HEK293 (cell line): Measurements from ENCODE around the gene ADGRB3.

Source experiments
- CTCF ChIA-PET: fragments of 350-600 bp; formaldehyde crosslinking; extraction: SDS; loops from one replicate; lab custom pipeline; 2021; ENCODE audit warnings: antibody characterized with exemption; lab: Yijun Ruan, JAX
- POLR2A ChIA-PET: fragments of 300-600 bp; formaldehyde crosslinking; extraction: SDS; loops from one replicate; lab custom pipeline; 2020; ENCODE audit warnings: antibody characterized with exemption, inconsistent platforms; lab: Yijun Ruan, JAX
- H3K27ac ChIP-seq: fragments of 200-500 bp; sonication (Bioruptor generic); 2 replicates; pipeline ENCODE4 v1.5.1; 2014; ENCODE audit warnings: low read depth, low read length, control low read depth, inconsistent platforms; ENCODE audit errors: extremely low read depth
- H3K36me3 ChIP-seq, 2 experiments: fragments of 200-500 bp in 1 of 2; sonication (Bioruptor generic) in 1 of 2; 1 replicate in 1 of 2; 2 replicates in 1 of 2; pipeline ENCODE4 v1.5.1; 2014 to 2017; ENCODE audit warnings: inconsistent platforms in 2 of 2, low read length in 2 of 2; ENCODE audit not compliant: control insufficient read depth in 2 of 2, insufficient read depth in 1 of 2
- H3K4me1 ChIP-seq: fragments of 200-500 bp; sonication (Bioruptor generic); 2 replicates; pipeline ENCODE4 v1.5.1; 2014; ENCODE audit warnings: mild to moderate bottlenecking, low read length, inconsistent platforms; ENCODE audit not compliant: control insufficient read depth, insufficient read depth
- H3K4me3 ChIP-seq: 2 replicates; pipeline ENCODE4 v1.5.1; 2011; ENCODE audit warnings: low read depth, mild to moderate bottlenecking, control low read depth, low read length, moderate library complexity
- H3K9me3 ChIP-seq: fragments of 200-500 bp; sonication (Bioruptor generic); 2 replicates; pipeline ENCODE4 v1.5.1; 2014; ENCODE audit warnings: low read depth, low read length, inconsistent platforms; ENCODE audit not compliant: control insufficient read depth, insufficient read depth
- HOXC10 ChIP-seq: sonication (generic); formaldehyde crosslinking; IDR thresholded peaks from 2 replicates; pipeline ENCODE4 v1.8.1; 2023; ENCODE audit warnings: mild to moderate bottlenecking, missing genetic modification reagents
- MEIS1 ChIP-seq: sonication (generic); formaldehyde crosslinking; IDR thresholded peaks from 2 replicates; pipeline ENCODE4 v1.8.1; 2022; ENCODE audit warnings: missing genetic modification reagents, mild to moderate bottlenecking, borderline replicate concordance
- RBAK ChIP-seq: fragments of 450-650 bp; formaldehyde crosslinking; IDR thresholded peaks from 2 replicates; pipeline ENCODE4 v1.5.1; 2016; ENCODE audit warnings: missing biosample characterization, missing genetic modification characterization
- YY1 ChIP-seq: fragments of 450-650 bp; formaldehyde crosslinking; IDR thresholded peaks from 2 replicates; pipeline ENCODE4 v1.5.1; 2018; ENCODE audit warnings: missing biosample characterization, missing genetic modification characterization
- ZBTB48 ChIP-seq: fragments of 450-650 bp; formaldehyde crosslinking; IDR thresholded peaks from 2 replicates; pipeline ENCODE4 v1.5.1; 2016; ENCODE audit warnings: missing biosample characterization, missing genetic modification characterization
- ZFP69B ChIP-seq: fragments of 450-650 bp; formaldehyde crosslinking; IDR thresholded peaks from 2 replicates; pipeline ENCODE4 v1.5.1; 2016; ENCODE audit warnings: missing biosample characterization, missing genetic modification characterization
- ZNF140 ChIP-seq: fragments of 450-650 bp; formaldehyde crosslinking; IDR thresholded peaks from 2 replicates; pipeline ENCODE4 v1.5.1; 2016; ENCODE audit warnings: missing biosample characterization, missing genetic modification characterization
- ZNF23 ChIP-seq: fragments of 450-650 bp; formaldehyde crosslinking; IDR thresholded peaks from 2 replicates; pipeline ENCODE4 v1.5.1; 2016; ENCODE audit warnings: missing biosample characterization, missing genetic modification characterization, borderline replicate concordance
- ZNF248 ChIP-seq: fragments of 450-650 bp; formaldehyde crosslinking; IDR thresholded peaks from 2 replicates; pipeline ENCODE4 v1.5.1; 2017; ENCODE audit warnings: missing biosample characterization, missing genetic modification characterization
- ZNF510 ChIP-seq: fragments of 450-650 bp; formaldehyde crosslinking; IDR thresholded peaks from 2 replicates; pipeline ENCODE4 v1.5.1; 2018; ENCODE audit warnings: mild to moderate bottlenecking, missing genetic modification characterization, missing biosample characterization; ENCODE audit not compliant: insufficient replicate concordance
- ZNF544 ChIP-seq: fragments of 450-650 bp; formaldehyde crosslinking; IDR thresholded peaks from 2 replicates; pipeline ENCODE4 v1.5.0; 2017; ENCODE audit warnings: missing biosample characterization, missing genetic modification characterization
- ZNF692 ChIP-seq: fragments of 450-650 bp; formaldehyde crosslinking; IDR thresholded peaks from 2 replicates; pipeline ENCODE4 v1.5.1; 2016; ENCODE audit warnings: missing biosample characterization, missing genetic modification characterization
- ZXDB ChIP-seq: fragments of 450-650 bp; formaldehyde crosslinking; IDR thresholded peaks from 2 replicates; pipeline ENCODE4 v1.5.1; 2016; ENCODE audit warnings: missing biosample characterization, missing genetic modification characterization
- TF ChIP-seq, protein P1 (sequence below): fragments of 450-650 bp; IDR thresholded peaks from 2 replicates; pipeline ENCODE4 v1.5.1; 2018; ENCODE audit warnings: missing biosample characterization, missing genetic modification characterization
- TF ChIP-seq, protein P2 (sequence below): fragments of 450-650 bp; formaldehyde crosslinking; IDR thresholded peaks from 2 replicates; pipeline ENCODE4 v1.5.1; 2016; ENCODE audit warnings: missing biosample characterization, missing genetic modification characterization
- TF ChIP-seq, protein P3 (sequence below): fragments of 450-650 bp; formaldehyde crosslinking; IDR thresholded peaks from 2 replicates; pipeline ENCODE4 v1.5.1; 2016; ENCODE audit warnings: missing biosample characterization, missing genetic modification characterization, low read depth

Gene ADGRB3

GRCh38 chr6:68709882-68710281 lies 74.8 kb downstream of the ADGRB3 start:
- ChIA-PET POLR2A (no interaction called here), CTCF (interaction anchor here (1.1 kb wide), 1 partner anchor 72 kb away, joined by 8 read pairs; no protein-coding TSS in a partner anchor)
- TF ChIP-seq ZNF510 (tag by site-specific recombination) = no peak
- Histone ChIP-seq H3K4me3 (no peak overlapping the region), H3K27ac (no peak overlapping the region), H3K4me1 (no peaks in the 10 kb centered on the region), H3K36me3 (no peaks in the 10 kb centered on the region), H3K9me3 (no peaks in the 10 kb centered on the region)

GRCh38 chr6:68710496-68710895 lies 75.4 kb downstream of the ADGRB3 start:
- H3K4me3 ChIP-seq = no peak overlapping the region
- no peaks in the 10 kb centered on the region for H3K9me3 ChIP-seq
- TF ChIP-seq HOXC10 (CRISPR knock-in tag) (no peak), ZNF248 (tag by site-specific recombination) (no peak), ZNF544 (tag by site-specific recombination) (no peak), ZNF23 (tag by site-specific recombination) (no peak), YY1 (tag by site-specific recombination) (no peak), ZNF692 (tag by site-specific recombination) (no peak), ZNF140 (tag by site-specific recombination) (no peak), ZXDB (no peak)
- TF ChIP-seq, protein P1, sequence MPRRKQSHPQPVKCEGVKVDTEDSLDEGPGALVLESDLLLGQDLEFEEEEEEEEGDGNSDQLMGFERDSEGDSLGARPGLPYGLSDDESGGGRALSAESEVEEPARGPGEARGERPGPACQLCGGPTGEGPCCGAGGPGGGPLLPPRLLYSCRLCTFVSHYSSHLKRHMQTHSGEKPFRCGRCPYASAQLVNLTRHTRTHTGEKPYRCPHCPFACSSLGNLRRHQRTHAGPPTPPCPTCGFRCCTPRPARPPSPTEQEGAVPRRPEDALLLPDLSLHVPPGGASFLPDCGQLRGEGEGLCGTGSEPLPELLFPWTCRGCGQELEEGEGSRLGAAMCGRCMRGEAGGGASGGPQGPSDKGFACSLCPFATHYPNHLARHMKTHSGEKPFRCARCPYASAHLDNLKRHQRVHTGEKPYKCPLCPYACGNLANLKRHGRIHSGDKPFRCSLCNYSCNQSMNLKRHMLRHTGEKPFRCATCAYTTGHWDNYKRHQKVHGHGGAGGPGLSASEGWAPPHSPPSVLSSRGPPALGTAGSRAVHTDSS (tag by site-specific recombination) = no peak
- CTCF ChIA-PET = interaction anchor here (1.1 kb wide), 1 partner anchor 1328 kb away, joined by 3 read pairs; no protein-coding TSS in a partner anchor
- no peaks in the 10 kb centered on the region for H3K36me3 ChIP-seq
- POLR2A ChIA-PET = no interaction called here
- no peaks in the 10 kb centered on the region for H3K4me1 ChIP-seq
- H3K27ac ChIP-seq = no peak overlapping the region

DNA sequence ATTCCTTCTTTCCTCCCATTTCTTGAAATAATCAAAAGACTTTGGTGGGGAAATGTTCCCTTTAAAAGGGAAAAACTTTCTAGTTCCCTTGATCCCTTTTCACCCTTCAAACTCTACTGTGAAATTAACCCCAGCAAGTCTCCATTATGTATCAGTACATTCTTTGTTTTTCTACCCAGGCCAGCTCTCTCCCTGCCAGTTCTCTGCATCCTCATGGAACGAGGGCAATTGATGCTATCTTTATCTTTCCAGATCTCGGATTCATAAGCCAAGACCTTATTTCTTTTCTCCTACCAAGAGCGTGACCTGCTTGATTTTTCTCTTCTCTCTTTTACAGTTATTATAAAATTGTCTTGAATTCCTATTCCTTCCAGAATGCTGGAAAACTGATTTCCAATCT lies 75.8 kb downstream of the ADGRB3 start:
- no peaks in the 10 kb centered on the region for H3K36me3 ChIP-seq
- H3K4me3 ChIP-seq = no peak overlapping the region
- POLR2A ChIA-PET = no interaction called here
- H3K9me3 ChIP-seq = no peaks in the 10 kb centered on the region
- CTCF ChIA-PET = interaction anchor here (0.8 to 1.1 kb wide), 2 partner anchors 284 to 1328 kb away, joined by 3 to 5 read pairs; no protein-coding TSS in a partner anchor
- H3K4me1 ChIP-seq = no peaks in the 10 kb centered on the region
- TF ChIP-seq MEIS1 = no peak
- no peak for TF ChIP-seq RBAK (tag by site-specific recombination)
- TF ChIP-seq, protein P2, sequence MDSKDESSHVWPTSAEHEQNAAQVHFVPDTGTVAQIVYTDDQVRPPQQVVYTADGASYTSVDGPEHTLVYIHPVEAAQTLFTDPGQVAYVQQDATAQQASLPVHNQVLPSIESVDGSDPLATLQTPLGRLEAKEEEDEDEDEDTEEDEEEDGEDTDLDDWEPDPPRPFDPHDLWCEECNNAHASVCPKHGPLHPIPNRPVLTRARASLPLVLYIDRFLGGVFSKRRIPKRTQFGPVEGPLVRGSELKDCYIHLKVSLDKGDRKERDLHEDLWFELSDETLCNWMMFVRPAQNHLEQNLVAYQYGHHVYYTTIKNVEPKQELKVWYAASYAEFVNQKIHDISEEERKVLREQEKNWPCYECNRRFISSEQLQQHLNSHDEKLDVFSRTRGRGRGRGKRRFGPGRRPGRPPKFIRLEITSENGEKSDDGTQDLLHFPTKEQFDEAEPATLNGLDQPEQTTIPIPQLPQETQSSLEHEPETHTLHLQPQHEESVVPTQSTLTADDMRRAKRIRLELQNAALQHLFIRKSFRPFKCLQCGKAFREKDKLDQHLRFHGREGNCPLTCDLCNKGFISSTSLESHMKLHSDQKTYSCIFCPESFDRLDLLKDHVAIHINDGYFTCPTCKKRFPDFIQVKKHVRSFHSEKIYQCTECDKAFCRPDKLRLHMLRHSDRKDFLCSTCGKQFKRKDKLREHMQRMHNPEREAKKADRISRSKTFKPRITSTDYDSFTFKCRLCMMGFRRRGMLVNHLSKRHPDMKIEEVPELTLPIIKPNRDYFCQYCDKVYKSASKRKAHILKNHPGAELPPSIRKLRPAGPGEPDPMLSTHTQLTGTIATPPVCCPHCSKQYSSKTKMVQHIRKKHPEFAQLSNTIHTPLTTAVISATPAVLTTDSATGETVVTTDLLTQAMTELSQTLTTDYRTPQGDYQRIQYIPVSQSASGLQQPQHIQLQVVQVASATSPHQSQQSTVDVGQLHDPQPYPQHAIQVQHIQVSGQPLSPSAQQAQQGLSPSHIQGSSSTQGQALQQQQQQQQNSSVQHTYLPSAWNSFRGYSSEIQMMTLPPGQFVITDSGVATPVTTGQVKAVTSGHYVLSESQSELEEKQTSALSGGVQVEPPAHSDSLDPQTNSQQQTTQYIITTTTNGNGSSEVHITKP = no peak
- TF ChIP-seq, protein P3, sequence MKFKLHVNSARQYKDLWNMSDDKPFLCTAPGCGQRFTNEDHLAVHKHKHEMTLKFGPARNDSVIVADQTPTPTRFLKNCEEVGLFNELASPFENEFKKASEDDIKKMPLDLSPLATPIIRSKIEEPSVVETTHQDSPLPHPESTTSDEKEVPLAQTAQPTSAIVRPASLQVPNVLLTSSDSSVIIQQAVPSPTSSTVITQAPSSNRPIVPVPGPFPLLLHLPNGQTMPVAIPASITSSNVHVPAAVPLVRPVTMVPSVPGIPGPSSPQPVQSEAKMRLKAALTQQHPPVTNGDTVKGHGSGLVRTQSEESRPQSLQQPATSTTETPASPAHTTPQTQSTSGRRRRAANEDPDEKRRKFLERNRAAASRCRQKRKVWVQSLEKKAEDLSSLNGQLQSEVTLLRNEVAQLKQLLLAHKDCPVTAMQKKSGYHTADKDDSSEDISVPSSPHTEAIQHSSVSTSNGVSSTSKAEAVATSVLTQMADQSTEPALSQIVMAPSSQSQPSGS (tag by site-specific recombination) = no peak
- no peak for TF ChIP-seq ZBTB48
- TF ChIP-seq ZFP69B (tag by site-specific recombination) = no peak
- no peak overlapping the region for H3K27ac ChIP-seq
